Liver (tissue), 9 donors: ENCODE data around the gene PNPLA2. TPM values are rescaled to one million over a fixed set of nuclear protein-coding genes. Genes with fewer than 3 reads are reported as not detected.
A peak's percentile ranks its signal among the peaks of the same experiment; 100 is the strongest.

Experiments used
- DNase-seq: peaks from one replicate; pipeline ENCODE4 v3.0.0-alpha.2; 2017; ENCODE audit warnings: low spot score
- H3K27ac ChIP-seq, 2 donors: one replicate each; pipeline ENCODE4 v1.7.0; 2013; ENCODE audit warnings: inconsistent platforms in 2 of 2, low read length in 2 of 2, control low read depth in 1 of 2, low read depth in 1 of 2, mild to moderate bottlenecking in 1 of 2
- H3K27me3 ChIP-seq, 4 donors: one replicate each; pipeline versions ENCODE4 v1.6.1 to v1.7.0; 2013; ENCODE audit warnings: low read length in 3 of 4, inconsistent platforms in 1 of 4, mild to moderate bottlenecking in 1 of 4, moderate library complexity in 1 of 4; ENCODE audit not compliant: control insufficient read depth in 4 of 4, insufficient read depth in 4 of 4
- H3K36me3 ChIP-seq, 4 donors: one replicate each; pipeline versions ENCODE4 v1.6.1 to v1.7.0; 2013; ENCODE audit warnings: low read length in 3 of 4, mild to moderate bottlenecking in 3 of 4, low read depth in 1 of 4, moderate library complexity in 1 of 4; ENCODE audit not compliant: control insufficient read depth in 4 of 4, insufficient read depth in 3 of 4
- H3K4me1 ChIP-seq, 4 donors: one replicate each; pipeline versions ENCODE4 v1.6.1 to v1.7.0; 2013; ENCODE audit warnings: low read length in 3 of 4, mild to moderate bottlenecking in 3 of 4, moderate library complexity in 1 of 4; ENCODE audit not compliant: control insufficient read depth in 4 of 4, insufficient read depth in 4 of 4
- H3K4me3 ChIP-seq, 3 donors: one replicate each; pipeline versions ENCODE4 v1.6.1 to v1.7.0; 2013; ENCODE audit warnings: low read length in 3 of 3, control low read depth in 1 of 3, low read depth in 1 of 3, mild to moderate bottlenecking in 1 of 3
- H3K9ac ChIP-seq, 2 donors: one replicate each; pipeline ENCODE4 v1.7.0; 2013; ENCODE audit warnings: low read length in 2 of 2, mild to moderate bottlenecking in 2 of 2, moderate library complexity in 2 of 2, control low read depth in 1 of 2, low read depth in 1 of 2
- H3K9me3 ChIP-seq, 4 donors: one replicate each; pipeline versions ENCODE4 v1.6.1 to v1.7.0; 2013; ENCODE audit warnings: low read length in 3 of 4; ENCODE audit not compliant: control insufficient read depth in 4 of 4
- EGR1 ChIP-seq, 2 donors: IDR thresholded peaks; 2 replicates each; pipeline ENCODE4 v1.6.1; 2016 to 2018; ENCODE audit warnings: antibody characterized with exemption in 2 of 2, low read depth in 2 of 2
- FOXA1 ChIP-seq: IDR thresholded peaks from 2 replicates; pipeline ENCODE4 v1.6.1; 2016; ENCODE audit warnings: antibody characterized with exemption
- FOXA2 ChIP-seq: IDR thresholded peaks from 2 replicates; pipeline ENCODE4 v1.6.1; 2016; ENCODE audit warnings: antibody characterized with exemption
- GABPA ChIP-seq, 2 donors: IDR thresholded peaks in 1 of 2; conservative IDR thresholded peaks in 1 of 2; 2 replicates each; pipeline ENCODE4 v1.6.1; 2016; ENCODE audit warnings: antibody characterized with exemption in 2 of 2, mild to moderate bottlenecking in 1 of 2, moderate library complexity in 1 of 2
- HNF4A ChIP-seq, 2 donors: conservative IDR thresholded peaks; 2 replicates each; pipeline ENCODE4 v1.6.1; 2016; ENCODE audit warnings: antibody characterized with exemption in 2 of 2, mild to moderate bottlenecking in 2 of 2
- HNF4G ChIP-seq: IDR thresholded peaks from 2 replicates; pipeline ENCODE4 v1.6.1; 2016; ENCODE audit warnings: antibody characterized with exemption
- JUND ChIP-seq, 2 donors: IDR thresholded peaks; 2 replicates each; pipeline ENCODE4 v1.6.1; 2016; ENCODE audit warnings: antibody characterized with exemption in 2 of 2
- NR2F2 ChIP-seq: IDR thresholded peaks from 2 replicates; pipeline ENCODE4 v1.6.1; 2016; ENCODE audit warnings: antibody characterized with exemption
- RAD21 ChIP-seq, 2 donors: IDR thresholded peaks; 2 replicates each; pipeline ENCODE4 v1.6.1; 2016; ENCODE audit warnings: antibody characterized with exemption in 2 of 2, mild to moderate bottlenecking in 2 of 2
- RXRA ChIP-seq, 2 donors: IDR thresholded peaks; 2 replicates each; pipeline ENCODE4 v1.6.1; 2017 to 2018; ENCODE audit warnings: antibody characterized with exemption in 2 of 2, mild to moderate bottlenecking in 1 of 2
- SP1 ChIP-seq: IDR thresholded peaks from 2 replicates; pipeline ENCODE4 v1.6.1; 2018; ENCODE audit warnings: antibody characterized with exemption, mild to moderate bottlenecking
- TAF1 ChIP-seq: conservative IDR thresholded peaks from 2 replicates; pipeline ENCODE4 v1.6.1; 2016; ENCODE audit warnings: antibody characterized with exemption, mild to moderate bottlenecking
- WGBS: extraction: QIAGEN DNeasy Blood & Tissue Kit; methylation state at CpG from one replicate; pipeline ENCODE4 v1.1.7; 2013; 5-methylcytosine and 5-hydroxymethylcytosine counted together
- polyA plus RNA-seq, 2 donors: library from polyadenylated mRNA; stranded (reverse) in 1 of 2; unstranded in 1 of 2; fragments of 200-250 nt in 1 of 2; fragments of >200 nt in 1 of 2; fragmentation: Nextera tagmentation in 1 of 2; extraction: Ambion mirVana in 1 of 2; gene quantifications; one replicate each; pipeline versions ENCODE4 v1.2.1 to v1.2.3, GENCODE V29; 2013 to 2015
- total RNA-seq, 2 donors: library from RNA; depleted of rRNA; stranded (reverse); fragments of >200 nt; gene quantifications; one replicate each; pipeline ENCODE4 v1.2.3, GENCODE V29; 2014
- TF ChIP-seq, protein P1 (sequence below): IDR thresholded peaks from 2 replicates; pipeline ENCODE4 v1.6.1; 2016; ENCODE audit warnings: antibody characterized with exemption
- TF ChIP-seq, protein P2 (sequence below): fragments of 150-350 bp; IDR thresholded peaks from 2 replicates; pipeline ENCODE4 v1.5.1; 2017; ENCODE audit warnings: improper control_type of control experiment, low read depth, low read length; ENCODE audit not compliant: missing input control
- TF ChIP-seq, protein P3 (sequence below): IDR thresholded peaks from 2 replicates; pipeline ENCODE4 v1.6.1; 2016; ENCODE audit warnings: antibody characterized with exemption
- TF ChIP-seq, protein P4 (sequence below): IDR thresholded peaks from 2 replicates; pipeline ENCODE4 v1.6.1; 2016; ENCODE audit warnings: antibody characterized with exemption, mild to moderate bottlenecking
- TF ChIP-seq, protein P5 (sequence below): IDR thresholded peaks from 2 replicates; pipeline ENCODE4 v1.6.1; 2016; ENCODE audit warnings: antibody characterized with exemption
- donor health status: healthy.
- donor health status: healthy.
- donor health status: healthy.
- donor health status: healthy.
- donor health status: healthy.

Gene PNPLA2
- total and polyA plus RNA-seq, 4 donors: 13.7 to 58.9 (median 27.2) TPM

DNA sequence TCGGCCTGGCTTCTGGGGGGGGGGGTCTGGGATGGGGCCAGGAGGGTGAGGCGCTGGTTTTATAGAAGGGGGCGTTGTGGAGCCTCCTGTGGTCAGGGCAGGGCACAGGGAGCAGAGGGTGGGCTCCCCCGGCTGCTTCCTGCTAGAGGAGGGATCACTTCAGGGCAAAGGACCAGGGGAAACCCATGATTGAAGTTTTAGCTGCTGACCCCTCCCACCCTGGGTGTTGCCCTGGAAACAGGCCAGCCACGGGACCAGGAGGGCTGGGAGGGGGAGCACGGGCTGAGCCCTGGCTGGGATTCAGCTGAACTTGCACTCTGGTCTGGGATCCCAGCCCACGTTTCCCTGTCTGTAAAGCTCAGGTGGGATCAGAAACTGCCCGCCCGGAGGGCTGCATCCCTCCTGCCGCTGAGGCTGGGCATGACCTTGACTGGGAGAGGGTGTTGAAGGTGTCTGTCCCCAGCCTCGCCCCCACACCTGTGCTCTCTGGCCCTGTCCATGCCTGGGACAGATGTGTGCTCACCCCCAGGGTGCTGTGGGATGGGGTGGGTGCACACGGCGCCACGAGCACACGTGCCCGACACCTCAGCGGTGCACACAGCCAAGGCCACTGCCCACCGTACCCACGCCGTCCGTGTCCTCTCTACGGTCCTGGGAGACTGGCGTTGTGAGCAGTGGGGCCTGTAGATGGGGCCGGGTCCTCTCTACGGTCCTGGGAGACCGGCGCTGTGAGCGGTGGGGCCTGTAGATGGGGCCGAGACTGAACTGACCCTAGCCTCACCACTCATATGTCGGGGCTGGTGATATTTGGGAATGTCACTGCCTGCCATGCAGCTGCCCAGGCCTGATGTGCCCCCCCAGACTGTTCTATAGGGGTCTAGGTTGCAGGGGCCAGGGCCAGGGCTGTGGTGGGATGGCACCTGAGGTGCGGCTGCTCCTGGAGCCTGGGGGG is 26.3 kb downstream of the PNPLA2 start:
- Histone ChIP-seq H3K36me3 (peaks cover 0 to 2% (median under 1%) of the 10 kb centered on the region in 4 donors), H3K27ac (peak overlapping the region; percentile 76 to 90), H3K4me1 (peaks cover 18 to 61% (median 36%) of the 10 kb centered on the region in 4 donors), H3K27me3 (peaks cover 0 to 3% (median 0%) of the 10 kb centered on the region in 4 donors), H3K9ac (no peak overlapping the region), H3K4me3 (peak overlapping the region in 1 of 3 donors; percentile 96), H3K9me3 (no peaks in the 10 kb centered on the region)
- peak; percentile 79 for DNase-seq
- TF ChIP-seq RXRA (IDR thresholded peaks at IDR 0.05) (peak; percentile 55 to 58), JUND (IDR thresholded peaks at IDR 0.05) (no peak), NR2F2 (peak; percentile 51), SP1 (peak; percentile 7), HNF4A (conservative IDR thresholded peaks at IDR 0.05) (peak in 1 of 2 donors; percentile 20)
- 41% methylated on average over 31 of the region's 31 CpGs for WGBS

DNA sequence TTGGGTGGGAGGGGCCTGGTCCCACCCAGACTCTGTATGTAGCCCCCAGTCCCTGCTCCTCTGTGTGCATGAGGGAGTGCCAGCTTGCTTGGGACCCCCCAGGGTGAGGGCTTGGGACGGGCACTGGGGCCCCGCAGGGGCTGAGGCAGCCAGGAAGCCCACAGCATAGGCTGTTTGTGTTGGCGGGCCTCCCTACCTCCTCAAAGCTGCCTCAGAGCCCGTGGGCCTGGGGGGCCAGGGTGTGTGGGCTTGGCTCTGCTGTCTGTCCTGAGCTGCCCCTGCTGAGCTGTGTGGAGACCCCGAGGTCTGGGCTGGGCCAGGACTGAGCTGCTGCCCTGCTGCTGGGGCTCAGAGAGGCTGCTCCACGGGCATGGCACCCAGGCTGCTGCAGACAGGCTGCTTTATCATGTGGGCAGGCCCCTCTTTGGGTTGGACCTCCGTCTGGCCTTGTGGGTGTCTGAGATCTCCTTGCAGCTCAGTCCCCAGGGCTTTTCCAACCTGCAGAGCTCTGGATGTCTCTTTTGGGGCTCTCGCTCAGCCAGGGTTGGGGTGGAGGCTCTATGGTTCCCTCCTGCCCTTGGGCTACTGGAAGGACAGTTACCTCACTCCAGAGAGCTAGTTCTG is 27.3 kb downstream of the PNPLA2 start:
- Histone ChIP-seq H3K4me1 (peaks cover 16 to 51% (median 30%) of the 10 kb centered on the region in 4 donors), H3K27me3 (peaks cover 0 to 3% (median 0%) of the 10 kb centered on the region in 4 donors), H3K36me3 (no peaks in the 10 kb centered on the region), H3K9me3 (no peaks in the 10 kb centered on the region), H3K4me3 (no peak overlapping the region), H3K27ac (no peak overlapping the region), H3K9ac (no peak overlapping the region)
- WGBS: 74% methylated on average over 8 of the region's 8 CpGs
- DNase-seq: no peak
- TF ChIP-seq TAF1: no peak
- no peak for TF ChIP-seq NR2F2
- TF ChIP-seq JUND (IDR thresholded peaks at IDR 0.05): no peak
- TF ChIP-seq EGR1 (IDR thresholded peaks at IDR 0.05; ENCODE audit: low read depth in 2 of 2): no peak
- no peak for TF ChIP-seq FOXA1
- TF ChIP-seq, protein P1, sequence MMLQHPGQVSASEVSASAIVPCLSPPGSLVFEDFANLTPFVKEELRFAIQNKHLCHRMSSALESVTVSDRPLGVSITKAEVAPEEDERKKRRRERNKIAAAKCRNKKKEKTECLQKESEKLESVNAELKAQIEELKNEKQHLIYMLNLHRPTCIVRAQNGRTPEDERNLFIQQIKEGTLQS: no peak
- TF ChIP-seq, protein P2, sequence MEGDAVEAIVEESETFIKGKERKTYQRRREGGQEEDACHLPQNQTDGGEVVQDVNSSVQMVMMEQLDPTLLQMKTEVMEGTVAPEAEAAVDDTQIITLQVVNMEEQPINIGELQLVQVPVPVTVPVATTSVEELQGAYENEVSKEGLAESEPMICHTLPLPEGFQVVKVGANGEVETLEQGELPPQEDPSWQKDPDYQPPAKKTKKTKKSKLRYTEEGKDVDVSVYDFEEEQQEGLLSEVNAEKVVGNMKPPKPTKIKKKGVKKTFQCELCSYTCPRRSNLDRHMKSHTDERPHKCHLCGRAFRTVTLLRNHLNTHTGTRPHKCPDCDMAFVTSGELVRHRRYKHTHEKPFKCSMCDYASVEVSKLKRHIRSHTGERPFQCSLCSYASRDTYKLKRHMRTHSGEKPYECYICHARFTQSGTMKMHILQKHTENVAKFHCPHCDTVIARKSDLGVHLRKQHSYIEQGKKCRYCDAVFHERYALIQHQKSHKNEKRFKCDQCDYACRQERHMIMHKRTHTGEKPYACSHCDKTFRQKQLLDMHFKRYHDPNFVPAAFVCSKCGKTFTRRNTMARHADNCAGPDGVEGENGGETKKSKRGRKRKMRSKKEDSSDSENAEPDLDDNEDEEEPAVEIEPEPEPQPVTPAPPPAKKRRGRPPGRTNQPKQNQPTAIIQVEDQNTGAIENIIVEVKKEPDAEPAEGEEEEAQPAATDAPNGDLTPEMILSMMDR: no peak
- TF ChIP-seq HNF4A (conservative IDR thresholded peaks at IDR 0.05): no peak
- TF ChIP-seq, protein P3, sequence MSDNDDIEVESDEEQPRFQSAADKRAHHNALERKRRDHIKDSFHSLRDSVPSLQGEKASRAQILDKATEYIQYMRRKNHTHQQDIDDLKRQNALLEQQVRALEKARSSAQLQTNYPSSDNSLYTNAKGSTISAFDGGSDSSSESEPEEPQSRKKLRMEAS: no peak
- no peak for TF ChIP-seq GABPA (IDR thresholded peaks at IDR 0.05 in 1 of 2, conservative IDR thresholded peaks at IDR 0.05 in 1 of 2)
- TF ChIP-seq, protein P4, sequence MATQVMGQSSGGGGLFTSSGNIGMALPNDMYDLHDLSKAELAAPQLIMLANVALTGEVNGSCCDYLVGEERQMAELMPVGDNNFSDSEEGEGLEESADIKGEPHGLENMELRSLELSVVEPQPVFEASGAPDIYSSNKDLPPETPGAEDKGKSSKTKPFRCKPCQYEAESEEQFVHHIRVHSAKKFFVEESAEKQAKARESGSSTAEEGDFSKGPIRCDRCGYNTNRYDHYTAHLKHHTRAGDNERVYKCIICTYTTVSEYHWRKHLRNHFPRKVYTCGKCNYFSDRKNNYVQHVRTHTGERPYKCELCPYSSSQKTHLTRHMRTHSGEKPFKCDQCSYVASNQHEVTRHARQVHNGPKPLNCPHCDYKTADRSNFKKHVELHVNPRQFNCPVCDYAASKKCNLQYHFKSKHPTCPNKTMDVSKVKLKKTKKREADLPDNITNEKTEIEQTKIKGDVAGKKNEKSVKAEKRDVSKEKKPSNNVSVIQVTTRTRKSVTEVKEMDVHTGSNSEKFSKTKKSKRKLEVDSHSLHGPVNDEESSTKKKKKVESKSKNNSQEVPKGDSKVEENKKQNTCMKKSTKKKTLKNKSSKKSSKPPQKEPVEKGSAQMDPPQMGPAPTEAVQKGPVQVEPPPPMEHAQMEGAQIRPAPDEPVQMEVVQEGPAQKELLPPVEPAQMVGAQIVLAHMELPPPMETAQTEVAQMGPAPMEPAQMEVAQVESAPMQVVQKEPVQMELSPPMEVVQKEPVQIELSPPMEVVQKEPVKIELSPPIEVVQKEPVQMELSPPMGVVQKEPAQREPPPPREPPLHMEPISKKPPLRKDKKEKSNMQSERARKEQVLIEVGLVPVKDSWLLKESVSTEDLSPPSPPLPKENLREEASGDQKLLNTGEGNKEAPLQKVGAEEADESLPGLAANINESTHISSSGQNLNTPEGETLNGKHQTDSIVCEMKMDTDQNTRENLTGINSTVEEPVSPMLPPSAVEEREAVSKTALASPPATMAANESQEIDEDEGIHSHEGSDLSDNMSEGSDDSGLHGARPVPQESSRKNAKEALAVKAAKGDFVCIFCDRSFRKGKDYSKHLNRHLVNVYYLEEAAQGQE: no peak
- no peak for TF ChIP-seq RXRA (IDR thresholded peaks at IDR 0.05)
- TF ChIP-seq SP1: no peak
- TF ChIP-seq HNF4G: no peak
- TF ChIP-seq RAD21 (IDR thresholded peaks at IDR 0.05): no peak
- TF ChIP-seq, protein P5, sequence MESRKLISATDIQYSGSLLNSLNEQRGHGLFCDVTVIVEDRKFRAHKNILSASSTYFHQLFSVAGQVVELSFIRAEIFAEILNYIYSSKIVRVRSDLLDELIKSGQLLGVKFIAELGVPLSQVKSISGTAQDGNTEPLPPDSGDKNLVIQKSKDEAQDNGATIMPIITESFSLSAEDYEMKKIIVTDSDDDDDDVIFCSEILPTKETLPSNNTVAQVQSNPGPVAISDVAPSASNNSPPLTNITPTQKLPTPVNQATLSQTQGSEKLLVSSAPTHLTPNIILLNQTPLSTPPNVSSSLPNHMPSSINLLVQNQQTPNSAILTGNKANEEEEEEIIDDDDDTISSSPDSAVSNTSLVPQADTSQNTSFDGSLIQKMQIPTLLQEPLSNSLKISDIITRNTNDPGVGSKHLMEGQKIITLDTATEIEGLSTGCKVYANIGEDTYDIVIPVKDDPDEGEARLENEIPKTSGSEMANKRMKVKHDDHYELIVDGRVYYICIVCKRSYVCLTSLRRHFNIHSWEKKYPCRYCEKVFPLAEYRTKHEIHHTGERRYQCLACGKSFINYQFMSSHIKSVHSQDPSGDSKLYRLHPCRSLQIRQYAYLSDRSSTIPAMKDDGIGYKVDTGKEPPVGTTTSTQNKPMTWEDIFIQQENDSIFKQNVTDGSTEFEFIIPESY: no peak
- TF ChIP-seq FOXA2: no peak
